Activated CD8-positive, alpha-beta T cell treated with anti-CD3 and anti-CD28 coated beads for 36 hours (primary cell): ENCODE measurements around the gene LIMS4. TPM values are rescaled to one million over a fixed set of nuclear protein-coding genes. Genes with fewer than 3 reads are reported as not detected.
"Not testable (repeated sequence)": the region's sequence is repeated elsewhere in the genome, so short reads cannot be mapped to it uniquely, and the experiment has no call there.

Source experiments
- ATAC-seq: fragments of 200-7000 bp; cut with Tn5 transposase; one replicate; pipeline ENCODE4 v1.10.0; 2021; ENCODE audit warnings: mild to moderate bottlenecking, moderate library complexity
- CTCF ChIA-PET: fragments of 350-600 bp; sonication (Branson Sonifier 250); formaldehyde crosslinking; loops from one replicate; lab custom pipeline; 2021; ENCODE audit warnings: antibody characterized with exemption; lab: Charles Lee
- POLR2A ChIA-PET: fragments of 350-600 bp; sonication (Branson Sonifier 250); formaldehyde crosslinking; loops from one replicate; lab custom pipeline; 2021; ENCODE audit warnings: antibody characterized with exemption; lab: Charles Lee
- DNase-seq: peaks from one replicate; pipeline ENCODE4 v3.0.0-alpha.2; 2020
- H3K27ac Mint-ChIP-seq: one replicate; pipeline ENCODE4 v1.8.0; 2021; ENCODE audit warnings: mild to moderate bottlenecking, mixed read lengths
- H3K27me3 Mint-ChIP-seq: one replicate; pipeline ENCODE4 v1.8.0; 2021; ENCODE audit warnings: mixed read lengths
- H3K36me3 Mint-ChIP-seq: one replicate; pipeline ENCODE4 v1.8.0; 2021; ENCODE audit warnings: low read depth, mixed read lengths
- H3K4me1 Mint-ChIP-seq: one replicate; pipeline ENCODE4 v1.8.0; 2021; ENCODE audit warnings: low read depth, mixed read lengths
- H3K4me3 Mint-ChIP-seq: one replicate; pipeline ENCODE4 v1.8.0; 2021; ENCODE audit warnings: mild to moderate bottlenecking, moderate library complexity, mixed read lengths
- H3K9me3 Mint-ChIP-seq: one replicate; pipeline ENCODE4 v1.8.0; 2021; ENCODE audit warnings: mixed read lengths
- intact Hi-C: fragments of 100-400 bp; cut with micrococcal nuclease; formaldehyde crosslinking; loops from one replicate; pipeline ENCODE4 v1.10.0; 2022
- total RNA-seq, 2 experiments: library from RNA; stranded (reverse); gene quantifications; one replicate each; pipeline ENCODE4 v1.2.3, GENCODE V29; 2021

LIMS4 gene
- under 1 TPM; 0.74 to 0.83 TPM for total RNA-seq

DNA sequence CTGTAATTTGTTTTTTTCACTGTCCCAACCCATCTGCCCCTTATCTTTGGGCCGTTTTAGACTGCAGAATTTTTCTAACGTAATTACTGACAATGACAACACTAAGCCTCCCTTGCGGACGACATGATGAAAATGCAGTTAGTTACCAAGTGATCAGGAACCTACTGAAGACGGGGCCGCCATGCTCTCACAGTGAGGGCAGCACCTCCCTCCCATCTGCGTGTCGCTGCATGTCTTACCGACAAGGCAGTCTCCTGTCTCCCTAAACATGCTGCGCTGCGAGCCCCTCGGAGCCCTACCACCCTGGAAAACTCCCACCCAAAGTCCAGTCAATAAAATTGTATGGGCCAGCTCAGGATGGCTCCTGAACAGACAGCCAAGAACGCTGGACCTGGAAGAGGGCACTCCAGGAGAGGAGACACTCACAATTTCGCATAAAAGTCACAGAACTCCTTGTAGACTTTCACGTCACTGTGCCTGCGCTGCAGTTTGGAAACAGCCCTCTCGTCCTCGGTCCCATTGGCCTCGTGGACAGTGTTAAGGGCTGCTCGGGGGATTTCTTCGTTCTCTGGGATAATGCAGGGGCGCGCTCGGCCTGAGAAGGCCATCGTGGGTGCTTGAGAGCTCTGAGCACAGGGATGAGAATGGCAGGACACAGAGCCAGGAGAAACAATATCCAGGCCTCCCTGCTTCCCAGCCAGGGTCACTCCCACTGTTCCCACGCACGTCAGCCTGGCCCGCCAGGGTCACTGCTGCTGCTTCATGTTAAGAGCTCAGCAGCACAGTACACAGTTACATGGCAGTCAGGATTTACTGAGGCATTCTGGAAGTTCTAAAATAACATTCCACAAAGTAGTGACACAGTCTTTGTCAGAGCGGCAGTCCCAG, at the start of gene LIMS4:
Gene LIMS4 (minus strand): TSS at position 646 of the 888 bp plus-strand sequence. CDS start 38 bp downstream, at position 608.
- H3K9me3 Mint-ChIP-seq, CTCF ChIA-PET, H3K27ac Mint-ChIP-seq, ATAC-seq, intact Hi-C loops, H3K4me3 Mint-ChIP-seq, H3K4me1 Mint-ChIP-seq, DNase-seq, POLR2A ChIA-PET, H3K27me3 Mint-ChIP-seq, H3K36me3 Mint-ChIP-seq: not testable (repeated sequence)

GRCh38 chr2:110499755-110500377, 27.2 kb upstream of the LIMS4 start:
- H3K4me3 Mint-ChIP-seq, CTCF ChIA-PET, H3K4me1 Mint-ChIP-seq, H3K36me3 Mint-ChIP-seq, H3K27me3 Mint-ChIP-seq, intact Hi-C loops, DNase-seq, H3K27ac Mint-ChIP-seq, POLR2A ChIA-PET, H3K9me3 Mint-ChIP-seq: not testable (repeated sequence)
- ATAC-seq: peak; percentile 98

GRCh38 chr2:110496027-110496426, 23.4 kb upstream of the LIMS4 start:
- POLR2A ChIA-PET, H3K27me3 Mint-ChIP-seq: not testable (repeated sequence)

GRCh38 chr2:110494488-110494887, 21.9 kb upstream of the LIMS4 start:
- POLR2A ChIA-PET, H3K4me1 Mint-ChIP-seq, H3K36me3 Mint-ChIP-seq, intact Hi-C loops, H3K27ac Mint-ChIP-seq, ATAC-seq, CTCF ChIA-PET, H3K4me3 Mint-ChIP-seq, DNase-seq, H3K9me3 Mint-ChIP-seq, H3K27me3 Mint-ChIP-seq: not testable (repeated sequence)

More at GRCh38 chr2:110496027-110496426, 23.4 kb upstream of the LIMS4 start:
- H3K27ac Mint-ChIP-seq, ATAC-seq, H3K4me3 Mint-ChIP-seq, H3K9me3 Mint-ChIP-seq, H3K4me1 Mint-ChIP-seq, CTCF ChIA-PET, H3K36me3 Mint-ChIP-seq, DNase-seq, intact Hi-C loops: not testable (repeated sequence)

DNA sequence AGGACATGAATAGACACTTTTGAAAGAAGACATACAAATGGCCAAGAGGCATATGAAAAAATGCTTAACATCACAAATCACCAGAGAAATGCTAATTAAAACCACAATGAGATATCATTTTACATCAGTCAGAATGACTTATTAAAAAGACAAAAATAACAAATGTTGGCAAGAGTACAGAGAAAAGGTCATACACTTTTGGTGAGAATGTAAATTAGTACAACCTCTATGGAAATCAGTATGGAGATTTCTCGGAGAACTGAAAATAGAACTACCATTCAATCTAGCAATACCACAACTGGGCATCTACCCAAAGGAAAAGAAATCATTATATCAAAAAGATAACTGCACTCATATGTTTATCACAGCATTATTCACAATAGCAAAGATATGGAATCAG, 16.4 kb upstream of the LIMS4 start:
- CTCF ChIA-PET, H3K9me3 Mint-ChIP-seq, H3K27ac Mint-ChIP-seq, DNase-seq, H3K36me3 Mint-ChIP-seq, POLR2A ChIA-PET, ATAC-seq, intact Hi-C loops, H3K4me1 Mint-ChIP-seq, H3K27me3 Mint-ChIP-seq, H3K4me3 Mint-ChIP-seq: not testable (repeated sequence)

- H3K27ac Mint-ChIP-seq, H3K27me3 Mint-ChIP-seq, H3K4me1 Mint-ChIP-seq, intact Hi-C loops, CTCF ChIA-PET, POLR2A ChIA-PET, H3K4me3 Mint-ChIP-seq, DNase-seq, H3K36me3 Mint-ChIP-seq, ATAC-seq, H3K9me3 Mint-ChIP-seq: not testable (repeated sequence)
Observed at GRCh38 chr2:110482697-110483096, 10.1 kb upstream of the LIMS4 start.

DNA sequence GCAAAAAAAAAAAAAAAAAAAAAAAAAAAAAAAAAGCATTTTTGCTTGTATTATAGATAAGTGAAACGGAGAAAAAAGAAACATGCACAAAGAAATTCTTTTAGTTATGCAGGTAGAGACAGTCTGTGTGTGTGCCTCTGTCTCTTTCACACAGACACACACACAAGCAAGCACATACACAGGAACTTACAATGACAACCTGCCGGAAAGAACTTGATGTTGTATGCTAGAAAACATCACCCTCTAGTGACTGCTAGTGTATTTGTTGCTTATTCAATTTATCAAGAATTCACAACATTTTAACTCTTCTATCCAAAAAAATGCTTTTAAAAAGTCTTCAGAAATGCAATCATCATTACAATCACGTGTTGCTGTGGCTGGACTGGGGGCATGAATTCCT, 8.6 kb upstream of the LIMS4 start:
- POLR2A ChIA-PET, DNase-seq, H3K27me3 Mint-ChIP-seq, CTCF ChIA-PET, H3K9me3 Mint-ChIP-seq, H3K27ac Mint-ChIP-seq, intact Hi-C loops, H3K36me3 Mint-ChIP-seq, H3K4me1 Mint-ChIP-seq, H3K4me3 Mint-ChIP-seq: not testable (repeated sequence)
- peak; percentile 68 for ATAC-seq

GRCh38 chr2:110480084-110480483, 7.5 kb upstream of the LIMS4 start:
- DNase-seq, H3K36me3 Mint-ChIP-seq, H3K27me3 Mint-ChIP-seq, H3K9me3 Mint-ChIP-seq, intact Hi-C loops, H3K4me3 Mint-ChIP-seq, H3K4me1 Mint-ChIP-seq, POLR2A ChIA-PET, ATAC-seq, H3K27ac Mint-ChIP-seq, CTCF ChIA-PET: not testable (repeated sequence)

- H3K27ac Mint-ChIP-seq, H3K4me1 Mint-ChIP-seq, ATAC-seq, POLR2A ChIA-PET, H3K9me3 Mint-ChIP-seq, H3K36me3 Mint-ChIP-seq, CTCF ChIA-PET, H3K4me3 Mint-ChIP-seq, DNase-seq, H3K27me3 Mint-ChIP-seq, intact Hi-C loops: not testable (repeated sequence)
Observed at GRCh38 chr2:110477370-110477769, 4.8 kb upstream of the LIMS4 start.

DNA sequence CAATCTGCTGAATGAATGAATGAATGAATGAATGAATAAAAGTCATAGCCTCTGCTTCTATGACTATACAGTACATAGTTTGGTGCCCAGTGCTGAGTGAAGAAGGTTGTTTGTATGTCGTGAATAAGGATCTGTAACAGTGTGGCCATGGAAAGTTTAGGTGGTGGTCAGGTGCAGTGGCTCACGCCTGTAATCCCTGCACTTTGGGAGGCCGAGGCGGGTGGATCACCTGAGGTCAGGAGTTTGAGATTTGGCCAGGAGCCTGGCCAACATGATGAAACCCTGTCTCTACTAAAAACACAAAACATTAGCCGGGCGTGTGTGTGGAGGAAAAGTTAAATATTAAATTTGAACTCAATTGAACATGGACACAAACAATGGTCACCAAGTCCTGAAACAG, 4.3 kb upstream of the LIMS4 start:
- H3K36me3 Mint-ChIP-seq, H3K9me3 Mint-ChIP-seq, POLR2A ChIA-PET, intact Hi-C loops, H3K27ac Mint-ChIP-seq, H3K4me1 Mint-ChIP-seq, H3K4me3 Mint-ChIP-seq, ATAC-seq, CTCF ChIA-PET, H3K27me3 Mint-ChIP-seq, DNase-seq: not testable (repeated sequence)

GRCh38 chr2:110475627-110476359, 3.2 kb upstream of the LIMS4 start:
- H3K4me3 Mint-ChIP-seq, POLR2A ChIA-PET, CTCF ChIA-PET, H3K36me3 Mint-ChIP-seq, H3K9me3 Mint-ChIP-seq, H3K27me3 Mint-ChIP-seq, H3K27ac Mint-ChIP-seq, DNase-seq, intact Hi-C loops, H3K4me1 Mint-ChIP-seq: not testable (repeated sequence)
- ATAC-seq: peak; percentile 34
